Keratinocyte (primary cell): ENCODE results near the gene NMRK2. TPM values are rescaled to one million over a fixed set of nuclear protein-coding genes. Genes with fewer than 3 reads are reported as not detected.

ENCODE experiments used
- DNase-seq: peaks from one replicate; pipeline ENCODE4 v3.0.0-alpha.2; 2011; ENCODE audit warnings: low read depth, missing footprints, low spot score
- FAIRE-seq: peaks from 2 replicates; lab custom pipeline; 2011; peaks lifted over from hg19 to GRCh38; lab: Jason Lieb, UNC
- H2AFZ ChIP-seq: 2 replicates; pipeline ENCODE4 v1.6.0; 2012; ENCODE audit warnings: low read length, control low read depth, inconsistent platforms; ENCODE audit not compliant: control insufficient read depth
- H3K27ac ChIP-seq: 2 replicates; pipeline ENCODE4 v1.5.1; 2011; ENCODE audit warnings: low read length; ENCODE audit not compliant: control insufficient read depth, insufficient read depth
- H3K27me3 ChIP-seq: 3 replicates; pipeline ENCODE4 v1.6.0; 2011; ENCODE audit warnings: low read length; ENCODE audit not compliant: control insufficient read depth, insufficient read depth; ENCODE audit errors: extremely low read depth
- H3K36me3 ChIP-seq, 2 experiments: 2 replicates in 1 of 2; 3 replicates in 1 of 2; pipeline ENCODE4 v1.5.1; 2011; ENCODE audit warnings: low read length in 2 of 2, mild to moderate bottlenecking in 1 of 2; ENCODE audit not compliant: control insufficient read depth in 2 of 2, insufficient read depth in 2 of 2; ENCODE audit errors: extremely low read depth in 1 of 2
- H3K4me1 ChIP-seq: 3 replicates; pipeline ENCODE4 v1.5.1; 2011; ENCODE audit warnings: low read length; ENCODE audit not compliant: control insufficient read depth, insufficient read depth; ENCODE audit errors: extremely low read depth
- H3K4me2 ChIP-seq: 3 replicates; pipeline ENCODE4 v1.6.0; 2011; ENCODE audit warnings: low read depth, low read length; ENCODE audit not compliant: control insufficient read depth, insufficient read depth; ENCODE audit errors: extremely low read depth
- H3K4me3 ChIP-seq, 3 experiments: fragments of 200-600 bp in 1 of 3; sonication (generic) in 1 of 3; 2 replicates in 2 of 3; 3 replicates in 1 of 3; pipeline ENCODE4 v1.5.1; 2011 to 2016; ENCODE audit warnings: low read length in 3 of 3, mild to moderate bottlenecking in 3 of 3, control low read depth in 2 of 3, inconsistent platforms in 1 of 3, low read depth in 1 of 3, mixed read lengths in 1 of 3, mixed run types in 1 of 3, moderate library complexity in 1 of 3; ENCODE audit not compliant: control insufficient read depth in 2 of 3, insufficient read depth in 2 of 3; ENCODE audit errors: extremely low read depth in 1 of 3
- H3K79me2 ChIP-seq: 2 replicates; pipeline ENCODE4 v1.6.0; 2012; ENCODE audit warnings: low read length; ENCODE audit not compliant: control insufficient read depth, insufficient read depth
- H3K9ac ChIP-seq: 3 replicates; pipeline ENCODE4 v1.6.0; 2011; ENCODE audit warnings: low read length; ENCODE audit not compliant: control insufficient read depth, insufficient read depth; ENCODE audit errors: extremely low read depth
- H3K9me1 ChIP-seq: 3 replicates; pipeline ENCODE4 v1.6.0; 2011; ENCODE audit warnings: low read length; ENCODE audit not compliant: control insufficient read depth, insufficient read depth; ENCODE audit errors: extremely low read depth
- H3K9me3 ChIP-seq: 2 replicates; pipeline ENCODE4 v1.5.1; 2012; ENCODE audit warnings: low read depth, low read length; ENCODE audit not compliant: control insufficient read depth
- H4K20me1 ChIP-seq: 3 replicates; pipeline ENCODE4 v1.6.0; 2011; ENCODE audit warnings: low read length; ENCODE audit not compliant: control insufficient read depth, insufficient read depth; ENCODE audit errors: extremely low read depth
- EZH2 ChIP-seq: IDR thresholded peaks from one replicate; pipeline ENCODE4 v1.6.1; 2012; ENCODE audit warnings: inconsistent platforms, mild to moderate bottlenecking, low read length, moderate library complexity
- dilution Hi-C: fragments of 300-500 bp; cut with MboI; formaldehyde crosslinking; loops from one replicate; pipeline ENCODE4 v1.7.0; 2020; ENCODE audit warnings: low sequenced_read_pairs; ENCODE audit not compliant: extremely low pct_ligation_motif_present
- polyA plus RNA-seq, 5 experiments: library from polyadenylated mRNA; depleted of rRNA in 3 of 5; stranded (reverse) in 3 of 5; stranded (forward) in 1 of 5; unstranded in 1 of 5; fragments of >200 nt; gene quantifications; 1 replicate in 1 of 5; 2 replicates in 3 of 5; 3 replicates in 1 of 5; pipeline versions ENCODE4 v1.2.1 to v1.2.3, GENCODE V29; 2011 to 2012; ENCODE audit warnings: missing spikeins in 2 of 5, low read depth in 1 of 5, low replicate concordance in 1 of 5
- TF ChIP-seq, protein P1 (sequence below), 3 experiments: IDR thresholded peaks in 1 of 3; conservative IDR thresholded peaks in 1 of 3; optimal IDR thresholded peaks in 1 of 3; 2 replicates in 2 of 3; 3 replicates in 1 of 3; pipeline versions ENCODE3 to v1.5.1; 2011; ENCODE audit warnings: low read length in 3 of 3, mild to moderate bottlenecking in 3 of 3, moderate library complexity in 2 of 3, control low read depth in 1 of 3, inconsistent platforms in 1 of 3; ENCODE audit not compliant: insufficient read depth in 2 of 3; ENCODE audit errors: extremely low read depth in 1 of 3

NMRK2 gene
- polyA plus RNA-seq, 1 donor (not counting 4 experiments of a cell fraction or from before 2014, with no cell fraction given): not detected

DNA sequence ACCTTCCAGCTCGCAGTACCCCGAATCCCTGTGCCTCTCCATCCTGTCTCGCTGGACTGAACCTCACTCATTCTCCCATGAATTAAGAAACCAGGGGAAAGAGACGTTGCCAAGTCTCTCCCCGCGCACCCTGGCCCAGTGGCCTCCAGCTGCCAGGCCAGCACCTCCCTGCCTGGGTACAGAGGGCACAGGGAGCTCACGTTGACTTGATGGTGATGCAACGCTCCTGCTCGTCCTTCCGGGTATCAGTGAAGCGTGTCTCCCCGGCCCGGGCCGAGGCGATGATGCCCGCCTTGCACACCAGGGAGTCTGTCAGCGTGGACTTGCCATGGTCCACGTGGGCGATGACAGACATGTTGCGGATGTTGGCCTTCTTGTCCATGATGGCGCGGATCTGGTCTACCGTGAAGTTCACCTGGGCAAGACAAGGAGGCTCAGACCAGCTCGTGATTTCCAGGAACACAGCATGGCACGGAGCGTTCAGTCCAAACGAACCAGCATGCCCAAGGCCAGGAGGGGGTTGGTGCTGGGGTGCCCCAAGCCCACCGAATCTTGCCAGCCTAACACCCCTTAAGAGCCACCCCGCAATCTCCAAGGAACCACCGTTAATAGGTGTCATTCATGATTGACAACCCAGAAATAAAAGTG, 51.2 kb downstream of the NMRK2 start:
- H3K27me3 ChIP-seq: no peaks in the 10 kb centered on the region
- peaks cover 41% of the 10 kb centered on the region for H3K4me1 ChIP-seq
- H2AFZ ChIP-seq: no peak overlapping the region
- H3K36me3 ChIP-seq: peaks cover 49 to 57% of the 10 kb centered on the region in 2 experiments
- dilution Hi-C loops: no loop called here
- peaks cover 8% of the 10 kb centered on the region for H3K9me1 ChIP-seq
- FAIRE-seq (no peak), DNase-seq (peak; percentile 48)
- peaks cover 64% of the 10 kb centered on the region for H4K20me1 ChIP-seq
- peak overlapping the region; percentile 83 to 98 (median 95) for H3K4me3 ChIP-seq
- H3K27ac ChIP-seq: peak overlapping the region; percentile 94
- peak overlapping the region; percentile 94 for H3K4me2 ChIP-seq
- TF ChIP-seq EZH2: no peak
- TF ChIP-seq, protein P1, sequence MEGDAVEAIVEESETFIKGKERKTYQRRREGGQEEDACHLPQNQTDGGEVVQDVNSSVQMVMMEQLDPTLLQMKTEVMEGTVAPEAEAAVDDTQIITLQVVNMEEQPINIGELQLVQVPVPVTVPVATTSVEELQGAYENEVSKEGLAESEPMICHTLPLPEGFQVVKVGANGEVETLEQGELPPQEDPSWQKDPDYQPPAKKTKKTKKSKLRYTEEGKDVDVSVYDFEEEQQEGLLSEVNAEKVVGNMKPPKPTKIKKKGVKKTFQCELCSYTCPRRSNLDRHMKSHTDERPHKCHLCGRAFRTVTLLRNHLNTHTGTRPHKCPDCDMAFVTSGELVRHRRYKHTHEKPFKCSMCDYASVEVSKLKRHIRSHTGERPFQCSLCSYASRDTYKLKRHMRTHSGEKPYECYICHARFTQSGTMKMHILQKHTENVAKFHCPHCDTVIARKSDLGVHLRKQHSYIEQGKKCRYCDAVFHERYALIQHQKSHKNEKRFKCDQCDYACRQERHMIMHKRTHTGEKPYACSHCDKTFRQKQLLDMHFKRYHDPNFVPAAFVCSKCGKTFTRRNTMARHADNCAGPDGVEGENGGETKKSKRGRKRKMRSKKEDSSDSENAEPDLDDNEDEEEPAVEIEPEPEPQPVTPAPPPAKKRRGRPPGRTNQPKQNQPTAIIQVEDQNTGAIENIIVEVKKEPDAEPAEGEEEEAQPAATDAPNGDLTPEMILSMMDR (optimal IDR thresholded peaks at IDR 0.05 in 1 of 3, IDR thresholded peaks at IDR 0.05 in 1 of 3, conservative IDR thresholded peaks at IDR 0.05 in 1 of 3; ENCODE audit: extremely low read depth in 1 of 3, insufficient read depth in 2 of 3, low read length in 3 of 3): no peak
- no peaks in the 10 kb centered on the region for H3K9me3 ChIP-seq
- H3K9ac ChIP-seq: peak overlapping the region; percentile 99
- peaks cover 62% of the 10 kb centered on the region for H3K79me2 ChIP-seq

DNA sequence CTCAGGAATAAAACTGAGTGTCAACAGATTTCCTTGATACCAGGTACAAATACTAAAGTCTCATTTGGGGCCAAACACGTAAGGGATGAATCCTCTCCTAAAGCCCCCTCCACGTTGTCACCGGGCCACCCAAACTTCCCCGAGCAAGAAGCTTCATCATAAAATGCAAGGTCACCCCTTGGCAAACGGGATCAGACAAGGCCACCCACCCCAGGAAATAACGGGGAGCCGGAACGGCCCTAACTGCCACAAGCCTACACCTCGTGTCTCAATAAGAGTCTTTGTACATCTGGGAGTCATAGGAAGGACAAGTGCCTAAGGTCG, 51.7 kb downstream of the NMRK2 start:
- Histone ChIP-seq H3K36me3 (peaks cover 45 to 53% of the 10 kb centered on the region in 2 experiments), H3K27ac (peak overlapping the region; percentile 94), H3K27me3 (no peaks in the 10 kb centered on the region), H2AFZ (no peak overlapping the region), H3K9me3 (no peaks in the 10 kb centered on the region), H3K4me2 (peak overlapping the region; percentile 94), H3K9ac (peak overlapping the region; percentile 99), H3K4me3 (peak overlapping the region; percentile 83 to 98 (median 95)), H3K79me2 (peaks cover 58% of the 10 kb centered on the region), H4K20me1 (peaks cover 59% of the 10 kb centered on the region), H3K4me1 (peaks cover 41% of the 10 kb centered on the region), H3K9me1 (peaks cover 8% of the 10 kb centered on the region)
- TF ChIP-seq, protein P1 (optimal IDR thresholded peaks at IDR 0.05 in 1 of 3, IDR thresholded peaks at IDR 0.05 in 1 of 3, conservative IDR thresholded peaks at IDR 0.05 in 1 of 3; ENCODE audit: extremely low read depth in 1 of 3, insufficient read depth in 2 of 3, low read length in 3 of 3): no peak
- TF ChIP-seq EZH2: no peak
- FAIRE-seq (no peak), DNase-seq (peak; percentile 21)
- dilution Hi-C loops: no loop called here
